HepG2 (cell line): ENCODE data around the gene JAK1. TPM values are rescaled to one million over a fixed set of nuclear protein-coding genes. Genes with fewer than 3 reads are reported as not detected.

Experiments
- ATAC-seq: fragments of 200-7000 bp; cut with Tn5 transposase; 3 replicates; pipeline ENCODE4 v1.9.1; 2020; ENCODE audit warnings: mild to moderate bottlenecking, moderate library complexity
- BruUV-seq: library from RNA; stranded (reverse); fragments of 400-500 nt; replicated peaks from 2 replicates; lab custom pipeline; 2021; lab: Mats Ljungman, UMichigan
- CTCF ChIA-PET: fragments of 300-600 bp; formaldehyde crosslinking; extraction: SDS; loops from one replicate; lab custom pipeline; 2021; ENCODE audit warnings: low total read pairs, inconsistent platforms, low intra/inter-chr PET ratio; lab: Yijun Ruan, JAX
- POLR2A ChIA-PET: fragments of 350-600 bp; sonication (Branson Sonifier 250); formaldehyde crosslinking; loops from one replicate; lab custom pipeline; 2020; ENCODE audit warnings: antibody characterized with exemption, inconsistent platforms; lab: Yijun Ruan, JAX
- DNase-seq: peaks from one replicate; pipeline ENCODE4 v3.0.0-alpha.2; 2015; ENCODE audit warnings: low spot score
- FAIRE-seq: peaks from 3 replicates; lab custom pipeline; 2011; peaks lifted over from hg19 to GRCh38; lab: Jason Lieb, UNC
- H2AFZ ChIP-seq: one replicate; pipeline ENCODE4 v1.6.1; 2011; ENCODE audit warnings: low read length, inconsistent platforms
- H3K27ac ChIP-seq: fragments of 300-600 bp; 3 replicates; pipeline ENCODE4 v1.8.0; 2011; ENCODE audit warnings: mixed run types, mild to moderate bottlenecking, mixed read lengths, low read length, inconsistent platforms; ENCODE audit not compliant: insufficient read depth; ENCODE audit errors: extremely low read length
- H3K27me3 ChIP-seq, 2 experiments: fragments of 200-600 bp in 1 of 2; 2 replicates in 1 of 2; 3 replicates in 1 of 2; pipeline versions ENCODE4 v1.6.0 to v1.8.0; 2011; ENCODE audit warnings: low read length in 2 of 2, mild to moderate bottlenecking in 2 of 2, moderate library complexity in 2 of 2, inconsistent platforms in 1 of 2; ENCODE audit not compliant: insufficient read depth in 2 of 2, control insufficient read depth in 1 of 2
- H3K36me3 ChIP-seq, 2 experiments: fragments of 200-600 bp in 1 of 2; replicated peaks in 1 of 2; 2 replicates in 1 of 2; 3 replicates in 1 of 2; pipeline versions ENCODE4 v1.5.1 to v1.8.0; 2011; ENCODE audit warnings: low read length in 2 of 2, inconsistent platforms in 1 of 2; ENCODE audit not compliant: insufficient read depth in 2 of 2, control insufficient read depth in 1 of 2
- H3K4me1 ChIP-seq: 2 replicates; pipeline ENCODE4 v1.5.1; 2012; ENCODE audit warnings: low read length, inconsistent platforms; ENCODE audit not compliant: insufficient read depth
- H3K4me2 ChIP-seq: 2 replicates; pipeline ENCODE4 v1.6.0; 2011; ENCODE audit warnings: low read depth, low read length, inconsistent platforms
- H3K4me3 ChIP-seq, 3 experiments: fragments of 200-600 bp in 1 of 3; sonication (generic), shearing (Covaris generic) in 1 of 3; replicated peaks in 1 of 3; 2 replicates each; pipeline ENCODE4 v1.5.1; 2011 to 2016; ENCODE audit warnings: low read length in 3 of 3, inconsistent platforms in 2 of 3, low read depth in 2 of 3, mild to moderate bottlenecking in 2 of 3, control low read depth in 1 of 3, mixed read lengths in 1 of 3; ENCODE audit not compliant: insufficient read depth in 1 of 3
- H3K79me2 ChIP-seq: one replicate; pipeline ENCODE4 v1.6.1; 2011; ENCODE audit warnings: low read length, inconsistent platforms; ENCODE audit not compliant: insufficient read depth
- H3K9ac ChIP-seq: 2 replicates; pipeline ENCODE4 v1.6.0; 2011; ENCODE audit warnings: mild to moderate bottlenecking, low read depth, low read length, inconsistent platforms; ENCODE audit not compliant: insufficient read depth
- H3K9me3 ChIP-seq: 2 replicates; pipeline ENCODE4 v1.5.1; 2012; ENCODE audit warnings: mild to moderate bottlenecking, low read length
- H4K20me1 ChIP-seq: 2 replicates; pipeline ENCODE4 v1.6.0; 2011; ENCODE audit warnings: inconsistent platforms, mild to moderate bottlenecking, low read length, moderate library complexity; ENCODE audit not compliant: insufficient read depth
- GABPB1 ChIP-seq: IDR thresholded peaks from 2 replicates; pipeline ENCODE4 v1.6.1; 2016; ENCODE audit warnings: mild to moderate bottlenecking, missing genetic modification reagents, moderate library complexity, missing compliant biosample characterization
- PRDM4 ChIP-seq: sonication (generic); formaldehyde crosslinking; IDR thresholded peaks from 2 replicates; pipeline ENCODE4 v1.9.0; 2021; ENCODE audit warnings: missing genetic modification reagents, borderline replicate concordance
- TBX3 ChIP-seq: fragments of 450-650 bp; IDR thresholded peaks from 2 replicates; pipeline ENCODE4 v1.6.1; 2017; ENCODE audit warnings: antibody characterized with exemption, mild to moderate bottlenecking, inconsistent platforms, borderline replicate concordance
- ZNF574 ChIP-seq: sonication (generic); formaldehyde crosslinking; IDR thresholded peaks from 2 replicates; pipeline ENCODE4 v1.4.0; 2020; ENCODE audit warnings: missing genetic modification reagents
- ZNF761 ChIP-seq: sonication (generic); formaldehyde crosslinking; conservative IDR thresholded peaks from 2 replicates; pipeline ENCODE4 v1.4.0; 2020; ENCODE audit warnings: mild to moderate bottlenecking, missing genetic modification reagents
- WGBS: methylation state at CpG from one replicate; pipeline ENCODE4 v1.1.6; 2017; ENCODE audit warnings: low lambda C conversion rate; 5-methylcytosine and 5-hydroxymethylcytosine counted together
- in situ Hi-C: cut with HindIII; loops from 2 replicates; pipeline ENCODE4 v1.10.0; 2017; ENCODE audit warnings: low pct_unique_long_range_greater_than_20kb; ENCODE audit not compliant: extremely low pct_ligation_motif_present
- intact Hi-C: fragments of 100-400 bp; cut with micrococcal nuclease; formaldehyde crosslinking; loops from one replicate; pipeline ENCODE4 v1.10.0; 2022; ENCODE audit not compliant: unreplicated experiment
- polyA plus RNA-seq, 8 experiments: library from polyadenylated mRNA; depleted of rRNA in 3 of 8; stranded (reverse) in 7 of 8; unstranded in 1 of 8; fragments of >200 nt; fragmentation: Illumina TruSeq in 4 of 8; extraction: Trizol in 4 of 8; gene quantifications; 2 replicates each; pipeline versions ENCODE4 v1.2.1 to v1.2.3, GENCODE V29; 2011 to 2016; ENCODE audit warnings: low read depth in 4 of 8, missing spikeins in 1 of 8, mixed read lengths in 1 of 8; ENCODE audit not compliant: insufficient read depth in 1 of 8
- total RNA-seq, 5 experiments: library from RNA; depleted of rRNA; stranded (reverse); fragments of >200 nt; fragmentation: Illumina TruSeq; extraction: Trizol; gene quantifications; 2 replicates each; pipeline ENCODE4 v1.2.3, GENCODE V29; 2016; ENCODE audit warnings: low read depth in 1 of 5

The JAK1 gene
- total and polyA plus RNA-seq, 2 of the 13 experiments (the other 11 are each of a cell fraction or from before 2014, with no cell fraction given) = 23.9 to 42.4 TPM

- no peak overlapping the region for H3K4me3 ChIP-seq
- intact Hi-C loops (no loop called here), in situ Hi-C loops (no loop called here)
- no peaks in the 10 kb centered on the region for H3K4me1 ChIP-seq
- H3K79me2 ChIP-seq = peaks cover 9% of the 10 kb centered on the region
- H3K27me3 ChIP-seq = no peaks in the 10 kb centered on the region
- TF ChIP-seq PRDM4 (CRISPR knock-in tag) (no peak), GABPB1 (no peak), TBX3 (no peak), ZNF574 (CRISPR knock-in tag) (no peak), ZNF761 (no peak)
- WGBS = 99% methylated on average over 5 of the region's 5 CpGs
- no peak overlapping the region for H3K9ac ChIP-seq
- ATAC-seq (no peak), DNase-seq (no peak), FAIRE-seq (no peak)
- H3K9me3 ChIP-seq = no peaks in the 10 kb centered on the region
- POLR2A ChIA-PET = no interaction called here
- H4K20me1 ChIP-seq = no peaks in the 10 kb centered on the region
- H3K27ac ChIP-seq = no peak overlapping the region
- H3K4me2 ChIP-seq = no peak overlapping the region
- no peak overlapping the region for H2AFZ ChIP-seq
- CTCF ChIA-PET = no interaction called here
- peaks cover 6 to 20% of the 10 kb centered on the region in 2 experiments; a peak in 4 of 5 replicates for H3K36me3 ChIP-seq
- BruUV-seq = no TSS peak
Measured at GRCh38 chr1:64884261-64885040, 81.9 kb downstream of the JAK1 start.
